ENCODE data around the gene BBIP1. TPM values are rescaled to one million over a fixed set of nuclear protein-coding genes. Genes with fewer than 3 reads are reported as not detected.

BBIP1 gene
- total RNA-seq (2022): 16.7 and 19.2 TPM in 2 replicates
- Bru-seq, nascent RNA: percentile 74 among the genes with signal in this experiment
- percentile 74 among the genes with signal in this experiment for BruChase-seq, experiment 1, labeled RNA remaining after a 2-hour chase
- percentile 69 among the genes with signal in this experiment for BruChase-seq, experiment 2, labeled RNA remaining after a 6-hour chase
- long read RNA-seq, transcript BBIP1-207 (4 exons, 2,119 nt): major isoform, 10 of 27 reads
- long read RNA-seq, partial matches to known transcripts: 5 of 27 reads
- long read RNA-seq, other reads (novel, unspliced or antisense): 11 of 27 reads

GRCh38 chr10:110918643-110919348 is at the start of gene BBIP1:
TSS of gene BBIP1 (minus strand) at chr10:110919180. CDS start at chr10:110918157, 1,023 bp downstream.
- no peaks in the 10 kb centered on the region for H3K27me3 ChIP-seq (replicated peaks; ENCODE audit: control insufficient read depth, insufficient read depth, low read length)
- H3K27me3 Mint-ChIP-seq (ENCODE audit: insufficient read depth, unreplicated experiment): no peaks in the 10 kb centered on the region
- H3K9me3 ChIP-seq: no peaks in the 10 kb centered on the region
- intact Hi-C loops (cut with micrococcal nuclease; ENCODE audit: unreplicated experiment): loop anchor here (1.0 to 10.0 kb wide), 6 partner anchors 16 to 614 kb away; partner anchors contain the start of genes PDCD4 and SMNDC1
- TF ChIP-seq CTCF (IDR thresholded peaks at IDR 0.05; ENCODE audit: insufficient read depth in 1 of 2, low read depth in 1 of 2, low read length in 1 of 2, severe bottlenecking in 1 of 2, unreplicated experiment in 1 of 2): peak in 1 of 2 experiments; percentile 6
- DNase-seq: no peak
- CTCF ChIA-PET: interaction anchor here (0.6 to 2.2 kb wide), 15 partner anchors 9 to 614 kb away, joined by 3 to 14 read pairs (median 4); partner anchors contain the start of genes PDCD4 and SMNDC1
- peaks cover 15% of the 10 kb centered on the region for H3K4me1 Mint-ChIP-seq (ENCODE audit: low read depth, unreplicated experiment)
- no peaks in the 10 kb centered on the region for H3K36me3 ChIP-seq (ENCODE audit: control insufficient read depth, insufficient read depth, low read length)
- H3K4me3 Mint-ChIP-seq (ENCODE audit: unreplicated experiment): peak within 1 kb of the TSS; percentile 79
- H3K27ac Mint-ChIP-seq (ENCODE audit: unreplicated experiment): peak within 1 kb of the TSS; percentile 100
- POLR2A ChIA-PET: interaction anchor here (0.5 to 1.8 kb wide), 20 partner anchors 9 to 614 kb away, joined by 3 to 17 read pairs (median 6); partner anchors contain the start of genes PDCD4 and SMNDC1
- H3K4me3 ChIP-seq (ENCODE audit: low read depth, low read length): peak within 1 kb of the TSS; percentile 83
- BruUV-seq (replicated peaks): no TSS peak
- no peaks in the 10 kb centered on the region for H3K9me3 Mint-ChIP-seq (ENCODE audit: unreplicated experiment)
- H3K4me1 ChIP-seq: peaks cover 12% of the 10 kb centered on the region; the same call in 1 of the 2 replicates
- peaks cover 13% of the 10 kb centered on the region for H3K36me3 Mint-ChIP-seq (ENCODE audit: insufficient read depth, unreplicated experiment)

GRCh38 chr10:110967645-110968044 is 48.7 kb upstream of the BBIP1 start:
- ChIA-PET POLR2A (no interaction called here), CTCF (no interaction called here)
- no peaks in the 10 kb centered on the region for H3K36me3 ChIP-seq (ENCODE audit: control insufficient read depth, insufficient read depth, low read length)
- no peak overlapping the region for H3K27ac Mint-ChIP-seq (ENCODE audit: unreplicated experiment)
- no peaks in the 10 kb centered on the region for H3K4me1 Mint-ChIP-seq (ENCODE audit: low read depth, unreplicated experiment)
- intact Hi-C loops (cut with micrococcal nuclease; ENCODE audit: unreplicated experiment): no loop called here
- H3K4me3 Mint-ChIP-seq (ENCODE audit: unreplicated experiment): no peak overlapping the region
- H3K9me3 ChIP-seq: no peaks in the 10 kb centered on the region
- TF ChIP-seq CTCF (IDR thresholded peaks at IDR 0.05; ENCODE audit: insufficient read depth in 1 of 2, low read depth in 1 of 2, low read length in 1 of 2, severe bottlenecking in 1 of 2, unreplicated experiment in 1 of 2): no peak
- H3K36me3 Mint-ChIP-seq (ENCODE audit: insufficient read depth, unreplicated experiment): no peaks in the 10 kb centered on the region
- no peaks in the 10 kb centered on the region for H3K27me3 Mint-ChIP-seq (ENCODE audit: insufficient read depth, unreplicated experiment)
- H3K4me3 ChIP-seq (ENCODE audit: low read depth, low read length): no peak overlapping the region
- BruUV-seq (replicated peaks): no TSS peak
- no peaks in the 10 kb centered on the region for H3K9me3 Mint-ChIP-seq (ENCODE audit: unreplicated experiment)
- DNase-seq: no peak
- H3K4me1 ChIP-seq: no peaks in the 10 kb centered on the region
- H3K27me3 ChIP-seq (replicated peaks; ENCODE audit: control insufficient read depth, insufficient read depth, low read length): no peaks in the 10 kb centered on the region

GRCh38 chr10:110967009-110967630 is 48.1 kb upstream of the BBIP1 start:
- H3K36me3 ChIP-seq (ENCODE audit: control insufficient read depth, insufficient read depth, low read length): no peaks in the 10 kb centered on the region
- ChIA-PET CTCF (no interaction called here), POLR2A (no interaction called here)
- H3K27me3 ChIP-seq (replicated peaks; ENCODE audit: control insufficient read depth, insufficient read depth, low read length): no peaks in the 10 kb centered on the region
- intact Hi-C loops (cut with micrococcal nuclease; ENCODE audit: unreplicated experiment): no loop called here
- Mint-ChIP-seq H3K9me3 (ENCODE audit: unreplicated experiment) (no peaks in the 10 kb centered on the region), H3K27ac (ENCODE audit: unreplicated experiment) (no peak overlapping the region), H3K4me3 (ENCODE audit: unreplicated experiment) (no peak overlapping the region), H3K27me3 (ENCODE audit: insufficient read depth, unreplicated experiment) (no peaks in the 10 kb centered on the region), H3K4me1 (ENCODE audit: low read depth, unreplicated experiment) (no peaks in the 10 kb centered on the region), H3K36me3 (ENCODE audit: insufficient read depth, unreplicated experiment) (no peaks in the 10 kb centered on the region)
- DNase-seq: no peak
- BruUV-seq (replicated peaks): no TSS peak
- no peaks in the 10 kb centered on the region for H3K9me3 ChIP-seq
- H3K4me3 ChIP-seq (ENCODE audit: low read depth, low read length): no peak overlapping the region
- H3K4me1 ChIP-seq: no peaks in the 10 kb centered on the region
- TF ChIP-seq CTCF (IDR thresholded peaks at IDR 0.05; ENCODE audit: insufficient read depth in 1 of 2, low read depth in 1 of 2, low read length in 1 of 2, severe bottlenecking in 1 of 2, unreplicated experiment in 1 of 2): no peak

Data from Caco-2 (cell line).